Heart left ventricle (tissue), 16 donors: ENCODE data around the gene TENM3. TPM values are rescaled to one million over a fixed set of nuclear protein-coding genes. Genes with fewer than 3 reads are reported as not detected.

ENCODE experiments used
- ATAC-seq, 4 donors: fragments of 200-7000 bp; cut with Tn5 transposase; one replicate each; pipeline ENCODE4 v1.9.1; 2020 to 2022; ENCODE audit warnings: moderate library complexity in 4 of 4, mild to moderate bottlenecking in 3 of 4, moderate number of reproducible peaks in 1 of 4
- DNase-seq, 5 donors: peaks; one replicate each; pipeline ENCODE4 v3.0.0-alpha.2; 2020
- H3K27ac ChIP-seq, 12 donors: fragments of 200-600 bp; sonication (generic) in 4 of 12; one replicate each; pipeline versions ENCODE4 v1.5.0 to v1.8.0; 2016 to 2022; ENCODE audit warnings: mild to moderate bottlenecking in 2 of 12
- H3K27me3 ChIP-seq, 9 donors: fragments of 200-600 bp; sonication (generic) in 2 of 9; one replicate each; pipeline versions ENCODE4 v1.5.1 to v1.8.0; 2016 to 2022; ENCODE audit warnings: mild to moderate bottlenecking in 3 of 9
- H3K36me3 ChIP-seq, 9 donors: fragments of 200-600 bp; sonication (generic) in 2 of 9; one replicate each; pipeline versions ENCODE4 v1.5.0 to v1.8.0; 2018 to 2022; ENCODE audit warnings: mild to moderate bottlenecking in 2 of 9
- H3K4me1 ChIP-seq, 12 donors: fragments of 200-600 bp; sonication (generic) in 4 of 12; one replicate each; pipeline versions ENCODE4 v1.5.0 to v1.8.0; 2016 to 2022; ENCODE audit warnings: mild to moderate bottlenecking in 3 of 12
- H3K4me3 ChIP-seq, 12 donors: fragments of 200-600 bp; sonication (generic) in 4 of 12; one replicate each; pipeline versions ENCODE4 v1.5.0 to v1.8.0; 2017 to 2022; ENCODE audit warnings: mild to moderate bottlenecking in 9 of 12, moderate library complexity in 4 of 12
- H3K9me3 ChIP-seq, 12 donors: fragments of 200-600 bp; sonication (generic) in 4 of 12; one replicate each; pipeline versions ENCODE4 v1.5.0 to v1.8.0; 2016 to 2022; ENCODE audit warnings: mild to moderate bottlenecking in 1 of 12
- POLR2A ChIP-seq, 2 donors: fragments of 450-650 bp; IDR thresholded peaks; one replicate each; pipeline ENCODE4 v1.6.1; 2017; ENCODE audit warnings: antibody characterized with exemption in 2 of 2, mild to moderate bottlenecking in 2 of 2, moderate library complexity in 2 of 2
- WGBS, 4 donors: extraction: QIAGEN DNeasy Blood & Tissue Kit in 2 of 4; methylation state at CpG; one replicate each; pipeline versions ENCODE4 v1.1.5 to v1.1.7; 2013 to 2018; 5-methylcytosine and 5-hydroxymethylcytosine counted together
- intact Hi-C, 10 donors: fragments of 100-400 bp; cut with DNase I; formaldehyde crosslinking; loops; one replicate each; pipeline versions ENCODE4 v1.11.1 to v1.14.2; 2022
- polyA plus RNA-seq, 2 donors: library from polyadenylated mRNA; stranded (reverse); fragments of 200-250 nt; gene quantifications; one replicate each; pipeline ENCODE4 v1.2.3, GENCODE V29; 2013
- total RNA-seq, 9 donors: library from RNA; depleted of rRNA in 2 of 9; stranded (reverse); fragments of >200 nt in 2 of 9; fragmentation: NEBNext Ultra II Directional in 3 of 9; extraction: Animal tissue kit (Norgen Biotek cat#: 25700) in 3 of 9; gene quantifications; one replicate each; pipeline versions ENCODE4 v1.1.0 to v1.2.4, GENCODE V29; 2016 to 2023
- TF ChIP-seq, protein P1 (sequence below), 12 donors: fragments of 200-600 bp; sonication (generic) in 4 of 12; IDR thresholded peaks; one replicate each; pipeline versions ENCODE4 v1.5.0 to v1.8.0; 2018 to 2022; ENCODE audit warnings: antibody characterized with exemption in 12 of 12, mild to moderate bottlenecking in 5 of 12
- donor health status: ischemic (EF 13 %, LVEDD 7.1; RV severe dilation, severe dysfunction).
- donor health status: healthy with polysubstance abuse.
- donor health status: DM: no; HTN: yes; CAD: no.
- donor health status: DM: no; HTN: no; CAD: no.
- donor health status: ischemic (EF 25% LVEDD 6.9; RV normal size, moderate dysfunction).
- donor health status: ischemic (EF 25% LVEDD 5.7; RV mildly dilated, moderate dysfunction).
- donor health status: healthy.
- donor health status: DM: yes; HTN: yes; CAD: no.
- donor health status: ischemic (EF 35%, LVEDD 5.7; RV mildly dilated, moderate dysfunction).
- donor health status: nonischemic (EF 11% LVEDD 7.7; RV severe dilation, severe dysfunction).
- donor health status: DM: yes; HTN: yes; CAD: no.
- donor health status: PGD.
- donor health status: ischemic (EF 29% LVEDD 5.4; RV normal size, mild dysfunction).
- donor health status: nonischemic (EF 23%, LVEDD 6.1; RV moderate dilation, normal function).

The TENM3 gene
- total and polyA plus RNA-seq, 11 donors, result 0.19 to 10.3 (median 2.5) TPM

DNA sequence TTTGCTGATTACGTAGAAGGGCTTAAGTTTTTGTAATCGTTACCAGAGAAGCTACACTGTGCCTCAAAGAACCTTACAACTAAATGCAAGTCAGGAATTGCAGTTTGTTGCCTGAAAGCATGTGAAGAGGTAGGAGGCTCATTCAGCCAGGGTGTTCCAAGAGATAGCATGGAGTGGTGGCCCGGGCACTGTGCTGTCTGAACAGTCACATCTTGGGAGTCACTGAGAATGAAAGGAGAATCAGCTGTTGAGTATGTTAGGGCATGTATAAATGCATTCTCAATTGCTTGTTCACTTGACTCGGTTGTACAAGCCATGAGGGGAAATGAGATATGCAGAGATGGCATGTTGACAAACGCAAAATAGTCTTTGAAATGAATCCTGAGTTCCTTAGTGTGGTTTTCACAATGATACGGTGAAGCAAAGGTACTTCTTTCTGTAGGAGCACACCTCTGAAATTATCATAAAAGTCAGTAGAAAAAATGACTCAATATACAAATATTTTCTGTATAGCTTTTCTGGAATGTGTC is 513.0 kb downstream of the TENM3 start:
- H3K27ac ChIP-seq, result no peak overlapping the region
- intact Hi-C loops, result no loop called here
- no peaks in the 10 kb centered on the region for H3K4me1 ChIP-seq
- WGBS, 4 donors, result 78 to 89% (median 83%) methylated on average over 6 of the region's 6 CpGs
- H3K27me3 ChIP-seq, result no peaks in the 10 kb centered on the region
- peaks cover 0 to 9% (median 0%) of the 10 kb centered on the region in 12 donors for H3K9me3 ChIP-seq
- no peak for DNase-seq
- no peak for ATAC-seq
- TF ChIP-seq, protein P1, sequence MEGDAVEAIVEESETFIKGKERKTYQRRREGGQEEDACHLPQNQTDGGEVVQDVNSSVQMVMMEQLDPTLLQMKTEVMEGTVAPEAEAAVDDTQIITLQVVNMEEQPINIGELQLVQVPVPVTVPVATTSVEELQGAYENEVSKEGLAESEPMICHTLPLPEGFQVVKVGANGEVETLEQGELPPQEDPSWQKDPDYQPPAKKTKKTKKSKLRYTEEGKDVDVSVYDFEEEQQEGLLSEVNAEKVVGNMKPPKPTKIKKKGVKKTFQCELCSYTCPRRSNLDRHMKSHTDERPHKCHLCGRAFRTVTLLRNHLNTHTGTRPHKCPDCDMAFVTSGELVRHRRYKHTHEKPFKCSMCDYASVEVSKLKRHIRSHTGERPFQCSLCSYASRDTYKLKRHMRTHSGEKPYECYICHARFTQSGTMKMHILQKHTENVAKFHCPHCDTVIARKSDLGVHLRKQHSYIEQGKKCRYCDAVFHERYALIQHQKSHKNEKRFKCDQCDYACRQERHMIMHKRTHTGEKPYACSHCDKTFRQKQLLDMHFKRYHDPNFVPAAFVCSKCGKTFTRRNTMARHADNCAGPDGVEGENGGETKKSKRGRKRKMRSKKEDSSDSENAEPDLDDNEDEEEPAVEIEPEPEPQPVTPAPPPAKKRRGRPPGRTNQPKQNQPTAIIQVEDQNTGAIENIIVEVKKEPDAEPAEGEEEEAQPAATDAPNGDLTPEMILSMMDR (IDR thresholded peaks at IDR 0.05), result no peak
- TF ChIP-seq POLR2A (IDR thresholded peaks at IDR 0.05), result no peak
- no peak overlapping the region for H3K4me3 ChIP-seq
- peaks cover 0 to 3% (median 0%) of the 10 kb centered on the region in 9 donors for H3K36me3 ChIP-seq

DNA sequence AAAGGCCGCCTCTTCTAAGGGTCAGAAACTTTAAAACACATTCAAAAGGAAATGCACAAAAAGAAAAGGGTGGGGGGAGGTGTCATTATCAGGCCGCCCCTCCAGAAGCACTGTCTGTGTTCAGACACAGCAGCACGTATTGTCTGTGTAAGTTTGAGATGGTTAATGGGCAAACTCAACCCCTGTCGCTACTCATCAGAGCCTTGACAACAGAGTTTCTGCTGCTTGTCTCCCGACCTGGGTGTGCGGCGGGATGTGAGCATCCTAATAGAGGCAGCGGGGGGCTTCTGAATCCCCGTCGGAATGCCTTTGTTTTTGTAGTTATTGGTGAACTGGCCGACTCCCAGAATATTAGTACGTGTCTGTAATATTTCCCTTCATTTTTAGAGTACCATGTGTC is 515.1 kb downstream of the TENM3 start:
- H3K27me3 ChIP-seq, result no peaks in the 10 kb centered on the region
- ATAC-seq (no peak), DNase-seq (no peak)
- 57 to 76% (median 64%) methylated on average over 12 of the region's 12 CpGs for WGBS, 4 donors
- intact Hi-C loops, result no loop called here
- no peaks in the 10 kb centered on the region for H3K4me1 ChIP-seq
- H3K9me3 ChIP-seq, result peaks cover 0 to 9% (median 0%) of the 10 kb centered on the region in 12 donors
- H3K4me3 ChIP-seq, result no peak overlapping the region
- H3K27ac ChIP-seq, result no peak overlapping the region
- TF ChIP-seq, protein P1 (IDR thresholded peaks at IDR 0.05), result no peak
- no peak for TF ChIP-seq POLR2A (IDR thresholded peaks at IDR 0.05)
- peaks cover 0 to 3% (median 0%) of the 10 kb centered on the region in 9 donors for H3K36me3 ChIP-seq

DNA sequence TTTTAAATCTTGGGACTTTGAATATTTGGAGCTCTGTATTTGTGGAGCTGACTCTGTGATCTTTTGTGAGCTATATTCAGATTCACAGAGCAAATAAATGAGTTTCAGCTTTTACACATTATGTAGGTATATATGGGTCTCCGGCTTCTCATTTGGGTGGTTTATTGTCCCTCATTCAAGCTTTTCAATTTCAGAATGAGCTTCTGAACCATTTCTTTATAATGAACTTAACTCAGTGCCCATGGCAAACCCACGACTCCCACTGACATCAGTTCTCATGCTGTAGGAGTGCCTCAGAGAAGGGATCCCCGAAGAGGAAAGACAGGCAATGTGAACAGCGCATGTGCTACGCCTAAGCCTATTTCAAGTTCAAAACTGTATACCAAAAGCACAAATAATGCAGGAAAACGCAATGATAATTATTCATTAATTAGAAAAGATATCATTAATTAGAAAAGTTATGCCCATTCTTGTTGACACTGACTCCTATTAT is 517.4 kb downstream of the TENM3 start:
- Histone ChIP-seq H3K4me3 (no peak overlapping the region), H3K4me1 (no peaks in the 10 kb centered on the region), H3K27ac (no peak overlapping the region), H3K27me3 (no peaks in the 10 kb centered on the region), H3K36me3 (no peaks in the 10 kb centered on the region), H3K9me3 (peaks cover 0 to 9% (median 0%) of the 10 kb centered on the region in 12 donors)
- DNase-seq, result no peak
- WGBS, 4 donors, result 87 to 93% (median 89%) methylated on average over 6 of the region's 6 CpGs
- no peak for ATAC-seq
- intact Hi-C loops, result no loop called here
- TF ChIP-seq POLR2A (IDR thresholded peaks at IDR 0.05), result no peak
- TF ChIP-seq, protein P1 (IDR thresholded peaks at IDR 0.05), result no peak

DNA sequence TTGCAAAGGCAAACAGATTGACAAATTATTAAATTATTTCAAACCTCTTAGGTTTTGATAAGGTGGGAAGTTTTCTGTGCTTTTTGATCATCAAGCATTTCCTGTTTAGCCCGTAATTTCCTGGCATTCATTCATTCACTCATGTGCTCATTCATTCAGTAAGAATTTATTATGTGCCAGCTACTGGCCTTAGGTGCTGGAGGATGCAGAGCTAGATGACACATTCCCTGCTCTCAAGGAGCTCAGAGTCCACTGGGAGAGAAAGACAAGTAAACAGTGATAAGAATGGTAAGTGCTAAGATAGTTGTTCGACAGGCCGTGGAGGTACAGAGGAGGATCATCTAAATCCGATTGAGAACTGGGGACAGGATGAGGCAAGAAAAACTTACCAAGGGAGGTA is 520.9 kb downstream of the TENM3 start:
- DNase-seq, result no peak
- no peaks in the 10 kb centered on the region for H3K36me3 ChIP-seq
- TF ChIP-seq, protein P1 (IDR thresholded peaks at IDR 0.05), result no peak
- TF ChIP-seq POLR2A (IDR thresholded peaks at IDR 0.05), result no peak
- H3K4me3 ChIP-seq, result no peak overlapping the region
- H3K27ac ChIP-seq, result no peak overlapping the region
- H3K27me3 ChIP-seq, result no peaks in the 10 kb centered on the region
- H3K4me1 ChIP-seq, result no peaks in the 10 kb centered on the region
- no peak for ATAC-seq
- intact Hi-C loops, result no loop called here
- H3K9me3 ChIP-seq, result no peaks in the 10 kb centered on the region
- 33 to 53% (median 43%) methylated on average over 4 of the region's 4 CpGs for WGBS, 4 donors
